ENCODE results near the gene NT5C1A. TPM values are rescaled to one million over a fixed set of nuclear protein-coding genes. Genes with fewer than 3 reads are reported as not detected.

NT5C1A gene
- polyA plus RNA-seq, 2 of the 4 experiments (the other 2 are of a cell fraction) = not detected

DNA sequence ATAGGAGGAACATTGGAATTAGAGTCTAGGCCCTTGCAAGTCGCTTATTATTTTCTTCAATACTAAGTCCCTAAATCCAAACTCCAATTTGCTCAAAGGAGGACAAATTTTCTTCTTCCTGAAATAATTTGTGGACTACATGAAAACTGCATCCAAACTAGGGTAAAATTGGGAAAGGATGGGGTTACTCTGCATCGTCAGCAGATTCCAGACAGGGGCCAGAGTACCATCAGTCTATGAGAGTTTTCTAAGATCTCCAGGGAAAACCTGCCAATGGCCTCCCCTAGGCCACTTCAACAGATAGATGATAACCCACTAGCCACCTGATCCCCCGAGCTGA is 33.0 kb downstream of the NT5C1A start:
- no peak for ATAC-seq
- H3K4me3 ChIP-seq = peak overlapping the region; percentile 56
- 83% methylated on average over 3 of the region's 3 CpGs for WGBS (ENCODE audit: missing lambda C conversion rate)
- no peaks in the 10 kb centered on the region for H3K4me1 ChIP-seq
- H3K27ac ChIP-seq = peak overlapping the region; percentile 80 to 95; a peak in 5 of 6 replicates
- TF ChIP-seq MAFK (IDR thresholded peaks at IDR 0.05; ENCODE audit: partially characterized antibody) = peak; percentile 76
- no peak for TF ChIP-seq PBX3 (IDR thresholded peaks at IDR 0.05)
- DNase-seq (ENCODE audit: low read depth in 1 of 2, low spot score in 1 of 2) = no peak
- POLR2A ChIA-PET = interaction anchor here (0.6 to 1.5 kb wide), 3 partner anchors 7 to 100 kb away, joined by 3 to 13 read pairs (median 3); partner anchors contain the start of gene PPIE
- CTCF ChIA-PET = interaction anchor here (0.6 to 3.1 kb wide), 12 partner anchors 9 to 43 kb away, joined by 3 to 15 read pairs (median 6); partner anchors contain the start of gene NT5C1A
- FAIRE-seq = no peak
- H3K9me3 ChIP-seq = no peaks in the 10 kb centered on the region
- H3K4me2 ChIP-seq = peak overlapping the region; percentile 68

DNA sequence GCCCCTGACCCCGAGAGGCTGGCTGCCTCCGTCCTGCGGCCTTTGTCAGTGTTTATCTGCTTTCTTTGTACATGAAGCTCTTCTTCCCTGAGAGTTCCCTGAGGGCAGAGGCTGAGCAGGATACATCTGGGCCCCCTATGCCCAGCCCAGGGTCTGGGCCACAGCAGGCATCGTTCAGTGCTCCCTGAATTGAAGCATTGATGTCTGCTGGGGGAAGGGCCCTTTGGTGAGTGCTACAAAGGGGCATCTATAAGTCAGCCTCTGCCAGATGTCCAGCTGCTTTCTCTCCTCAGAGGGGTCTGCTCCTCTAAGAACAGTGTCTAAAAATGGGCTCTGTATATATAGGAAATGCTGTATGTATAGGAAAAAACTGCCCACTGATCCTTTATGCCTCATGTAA is 34.5 kb downstream of the NT5C1A start:
- Histone ChIP-seq H3K27ac (no peak overlapping the region), H3K4me3 (no peak overlapping the region), H3K4me2 (no peak overlapping the region), H3K9me3 (no peaks in the 10 kb centered on the region), H3K4me1 (no peaks in the 10 kb centered on the region)
- ChIA-PET CTCF (interaction anchor here (0.8 to 2.7 kb wide), 4 partner anchors 16 to 83 kb away, joined by 4 to 12 read pairs (median 6); no protein-coding TSS in a partner anchor), POLR2A (no interaction called here)
- ATAC-seq (no peak), FAIRE-seq (no peak), DNase-seq (ENCODE audit: low read depth in 1 of 2, low spot score in 1 of 2) (no peak)
- WGBS (ENCODE audit: missing lambda C conversion rate) = 100% methylated on average over 3 of the region's 4 CpGs
- no peak for TF ChIP-seq JUNB (IDR thresholded peaks at IDR 0.05)
- TF ChIP-seq MAX (IDR thresholded peaks at IDR 0.05) = no peak
- TF ChIP-seq SREBF2 (IDR thresholded peaks at IDR 0.05) = no peak
- TF ChIP-seq KDM5A (IDR thresholded peaks at IDR 0.05) = no peak
- no peak for TF ChIP-seq RCOR1 (IDR thresholded peaks at IDR 0.05; ENCODE audit: low read depth, low read length)
- no peak for TF ChIP-seq TFCP2L1 (CRISPR knock-in tag; IDR thresholded peaks at IDR 0.05)
- TF ChIP-seq ZSCAN20 (CRISPR knock-in tag; IDR thresholded peaks at IDR 0.05) = no peak
- TF ChIP-seq, protein P1, sequence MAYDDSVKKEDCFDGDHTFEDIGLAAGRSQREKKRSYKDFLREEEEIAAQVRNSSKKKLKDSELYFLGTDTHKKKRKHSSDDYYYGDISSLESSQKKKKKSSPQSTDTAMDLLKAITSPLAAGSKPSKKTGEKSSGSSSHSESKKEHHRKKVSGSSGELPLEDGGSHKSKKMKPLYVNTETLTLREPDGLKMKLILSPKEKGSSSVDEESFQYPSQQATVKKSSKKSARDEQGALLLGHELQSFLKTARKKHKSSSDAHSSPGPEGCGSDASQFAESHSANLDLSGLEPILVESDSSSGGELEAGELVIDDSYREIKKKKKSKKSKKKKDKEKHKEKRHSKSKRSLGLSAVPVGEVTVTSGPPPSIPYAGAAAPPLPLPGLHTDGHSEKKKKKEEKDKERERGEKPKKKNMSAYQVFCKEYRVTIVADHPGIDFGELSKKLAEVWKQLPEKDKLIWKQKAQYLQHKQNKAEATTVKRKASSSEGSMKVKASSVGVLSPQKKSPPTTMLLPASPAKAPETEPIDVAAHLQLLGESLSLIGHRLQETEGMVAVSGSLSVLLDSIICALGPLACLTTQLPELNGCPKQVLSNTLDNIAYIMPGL (CRISPR knock-in tag; IDR thresholded peaks at IDR 0.05; ENCODE audit: borderline replicate concordance) = no peak
- TF ChIP-seq, protein P2, sequence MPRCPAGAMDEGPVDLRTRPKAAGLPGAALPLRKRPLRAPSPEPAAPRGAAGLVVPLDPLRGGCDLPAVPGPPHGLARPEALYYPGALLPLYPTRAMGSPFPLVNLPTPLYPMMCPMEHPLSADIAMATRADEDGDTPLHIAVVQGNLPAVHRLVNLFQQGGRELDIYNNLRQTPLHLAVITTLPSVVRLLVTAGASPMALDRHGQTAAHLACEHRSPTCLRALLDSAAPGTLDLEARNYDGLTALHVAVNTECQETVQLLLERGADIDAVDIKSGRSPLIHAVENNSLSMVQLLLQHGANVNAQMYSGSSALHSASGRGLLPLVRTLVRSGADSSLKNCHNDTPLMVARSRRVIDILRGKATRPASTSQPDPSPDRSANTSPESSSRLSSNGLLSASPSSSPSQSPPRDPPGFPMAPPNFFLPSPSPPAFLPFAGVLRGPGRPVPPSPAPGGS (IDR thresholded peaks at IDR 0.05) = no peak
- TF ChIP-seq NPAS2 (CRISPR knock-in tag; IDR thresholded peaks at IDR 0.05; ENCODE audit: borderline replicate concordance) = no peak
- TF ChIP-seq USF2 (IDR thresholded peaks at IDR 0.05) = no peak
- TF ChIP-seq MAFK (IDR thresholded peaks at IDR 0.05; ENCODE audit: partially characterized antibody) = no peak

- Histone ChIP-seq H3K4me1 (no peaks in the 10 kb centered on the region), H3K27ac (no peak overlapping the region), H3K9me3 (no peaks in the 10 kb centered on the region), H3K4me2 (no peak overlapping the region), H3K4me3 (no peak overlapping the region)
- WGBS (ENCODE audit: missing lambda C conversion rate) = 70% methylated on average over 2 of the region's 2 CpGs
- no peak for FAIRE-seq
- TF ChIP-seq NFE2L2 (conservative IDR thresholded peaks at IDR 0.05; ENCODE audit: low read length) (no peak), RAD21 (conservative IDR thresholded peaks at IDR 0.05 in 1 of 2, IDR thresholded peaks at IDR 0.05 in 1 of 2) (no peak), E2F6 (IDR thresholded peaks at IDR 0.05; ENCODE audit: borderline replicate concordance, low read depth) (no peak), REST (IDR thresholded peaks at IDR 0.05) (no peak), EP300 (IDR thresholded peaks at IDR 0.05) (no peak), MAZ (IDR thresholded peaks at IDR 0.05; ENCODE audit: borderline replicate concordance, low read depth, low read length) (no peak)
- TF ChIP-seq, protein P1 (CRISPR knock-in tag; IDR thresholded peaks at IDR 0.05; ENCODE audit: borderline replicate concordance) = no peak
- POLR2A ChIA-PET = no interaction called here
- DNase-seq (ENCODE audit: low read depth in 1 of 2, low spot score in 1 of 2) = no peak
- no peak for ATAC-seq
- CTCF ChIA-PET = interaction anchor here (0.9 to 3.6 kb wide), 3 partner anchors 9 to 30 kb away, joined by 3 to 12 read pairs (median 4); no protein-coding TSS in a partner anchor
Measured at GRCh38 chr1:39635871-39636210, 36.1 kb downstream of the NT5C1A start.
